Dedifferentiated amniotic fluid mesenchymal stem cell (primary cell): Measurements from ENCODE around the gene ST8SIA2.

Experiments
- DNase-seq: peaks from one replicate; pipeline ENCODE4 v3.0.0-alpha.2; 2016; ENCODE audit errors: extremely low spot score

The ST8SIA2 gene

GRCh38 chr15:92494806-92495336, 101.2 kb downstream of the ST8SIA2 start:
- no peak for DNase-seq

DNA sequence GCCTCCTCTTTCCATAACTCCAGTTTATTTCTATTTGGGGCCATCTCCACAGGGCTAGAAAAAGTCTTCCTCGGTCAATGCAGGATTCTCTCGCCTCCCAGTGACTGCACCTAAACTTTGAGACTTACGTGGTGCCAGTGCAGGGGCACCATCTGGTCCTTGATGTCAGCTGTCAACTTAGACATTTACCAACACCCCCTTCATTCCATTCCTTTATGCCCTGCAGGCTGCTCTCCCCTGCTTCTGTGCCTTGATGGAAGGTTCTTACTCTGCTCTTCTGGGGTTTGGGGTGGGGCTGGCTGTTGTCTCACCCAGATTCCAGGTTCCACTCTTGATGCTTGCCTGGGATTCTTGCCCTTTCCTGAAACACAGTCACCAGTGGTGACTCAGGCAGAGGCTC, 101.8 kb downstream of the ST8SIA2 start:
- no peak for DNase-seq

GRCh38 chr15:92499731-92500530, 106.2 kb downstream of the ST8SIA2 start:
- no peak for DNase-seq

DNA sequence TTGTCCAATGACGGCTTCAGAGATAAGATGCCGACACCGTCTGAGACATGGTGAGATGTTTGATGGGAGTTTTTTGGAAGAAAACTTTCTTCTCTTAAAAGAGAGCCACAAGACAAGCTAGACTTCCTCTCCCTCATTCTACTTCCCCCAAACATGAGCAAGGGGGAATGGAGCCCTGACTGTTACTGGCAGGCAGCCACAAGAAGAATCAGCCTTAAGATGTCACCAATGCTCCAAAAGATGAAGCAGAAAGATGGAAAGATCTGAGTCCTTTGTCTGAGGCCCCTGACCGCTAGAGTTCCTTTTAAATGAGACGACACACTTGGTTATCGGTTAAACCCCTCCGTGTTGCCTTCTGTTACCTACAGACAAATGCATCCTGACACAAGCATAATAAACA, 108.7 kb downstream of the ST8SIA2 start:
- DNase-seq: no peak

- no peak for DNase-seq
These were observed 109.5 kb downstream of the ST8SIA2 start for GRCh38 chr15:92502930-92503857.

GRCh38 chr15:92503889-92504288, 110.2 kb downstream of the ST8SIA2 start:
- no peak for DNase-seq

- DNase-seq: no peak
These were observed 111.9 kb downstream of the ST8SIA2 start for GRCh38 chr15:92505611-92506010.

DNA sequence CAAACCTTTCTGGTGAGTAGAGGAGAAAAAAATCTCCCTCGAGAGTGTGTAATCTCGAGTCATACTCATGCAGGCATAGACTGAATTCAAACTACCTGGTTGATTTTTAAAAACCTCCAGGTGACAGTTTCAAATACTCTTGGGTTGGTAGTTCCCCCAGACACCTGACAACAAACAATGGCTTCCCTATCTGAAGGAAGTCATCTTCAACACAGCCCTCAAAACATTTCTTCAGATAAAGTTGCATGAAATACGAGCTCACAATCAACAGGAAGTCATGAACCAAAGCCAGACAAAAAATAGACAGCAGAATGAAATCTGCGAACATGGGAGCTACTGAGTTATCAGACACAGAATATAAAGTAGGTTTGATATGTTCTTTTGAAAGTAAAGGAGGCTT, 112.8 kb downstream of the ST8SIA2 start:
- DNase-seq: no peak

DNA sequence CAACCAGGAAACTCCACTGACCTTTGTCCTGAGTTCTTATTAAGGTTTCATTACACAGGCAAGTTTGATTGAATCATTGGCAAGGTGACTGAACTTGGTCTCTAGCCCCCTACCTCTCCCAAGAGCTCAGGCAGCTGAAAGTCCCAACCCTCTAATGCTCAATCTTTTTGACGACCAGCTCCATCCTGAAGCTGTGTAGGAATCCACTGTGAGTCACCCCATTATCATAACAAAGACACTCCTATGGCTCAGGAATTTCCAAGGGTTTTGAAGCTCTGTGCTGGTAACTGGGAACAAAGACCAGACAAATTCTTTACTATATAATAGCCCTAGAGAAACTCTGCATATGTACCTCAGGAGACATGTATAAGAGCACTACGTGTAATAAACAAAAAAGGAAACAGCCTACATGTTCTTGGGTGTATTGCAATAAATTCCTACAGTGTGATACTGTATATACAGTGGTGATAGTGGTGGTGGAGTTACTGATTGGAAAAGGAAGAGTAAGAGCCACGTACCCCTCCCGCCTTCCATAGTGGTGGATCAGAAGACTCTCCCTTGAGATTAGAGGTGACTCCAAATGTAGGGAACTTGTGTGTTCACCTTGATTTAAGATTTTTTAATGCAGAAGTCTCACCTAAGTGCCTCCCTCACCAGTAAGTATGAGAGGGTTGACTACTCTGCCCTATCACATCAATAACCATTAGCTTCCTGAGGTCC, 116.6 kb downstream of the ST8SIA2 start:
- DNase-seq: no peak
